HG03439 (cell line): ENCODE results near the gene PXDN.

Experiments
- ATAC-seq: cut with Tn5 transposase; IDR thresholded peaks from one replicate; pipeline ENCODE4 v1.9.1; 2021; ENCODE audit warnings: mild to moderate bottlenecking, moderate library complexity; ENCODE audit not compliant: unreplicated experiment

PXDN gene

GRCh38 chr2:1673160-1673944 lies 71.0 kb downstream of the PXDN start:
- ATAC-seq: no peak

GRCh38 chr2:1672738-1673137 lies 71.6 kb downstream of the PXDN start:
- ATAC-seq: no peak

- no peak for ATAC-seq
Measured at GRCh38 chr2:1671916-1672315, 72.4 kb downstream of the PXDN start.

- ATAC-seq: no peak
Measured at GRCh38 chr2:1670636-1671035, 73.7 kb downstream of the PXDN start.

GRCh38 chr2:1665761-1666505 lies 78.4 kb downstream of the PXDN start:
- no peak for ATAC-seq

- no peak for ATAC-seq
Measured at GRCh38 chr2:1664698-1665097, 79.6 kb downstream of the PXDN start.

GRCh38 chr2:1664076-1664605 lies 80.2 kb downstream of the PXDN start:
- ATAC-seq: no peak

- ATAC-seq: no peak
Measured at GRCh38 chr2:1663621-1664020, 80.7 kb downstream of the PXDN start.

GRCh38 chr2:1662606-1663180 lies 81.6 kb downstream of the PXDN start:
- no peak for ATAC-seq

GRCh38 chr2:1661891-1662605 lies 82.3 kb downstream of the PXDN start:
- ATAC-seq: no peak

- no peak for ATAC-seq
Measured at GRCh38 chr2:1660656-1661640, 83.4 kb downstream of the PXDN start.

GRCh38 chr2:1659951-1660565 lies 84.3 kb downstream of the PXDN start:
- no peak for ATAC-seq

GRCh38 chr2:1658394-1659151 lies 85.7 kb downstream of the PXDN start:
- no peak for ATAC-seq

- ATAC-seq: no peak
Measured at GRCh38 chr2:1656961-1657841, 87.1 kb downstream of the PXDN start.

GRCh38 chr2:1656326-1656960 lies 87.9 kb downstream of the PXDN start:
- ATAC-seq: no peak

GRCh38 chr2:1655461-1655860 lies 88.9 kb downstream of the PXDN start:
- ATAC-seq: no peak

- ATAC-seq: no peak
Measured at GRCh38 chr2:1654696-1655374, 89.5 kb downstream of the PXDN start.
